HEK293 (cell line): ENCODE results near the gene PLEKHM2.

Source experiments
- ZNF549 ChIP-seq: fragments of 450-650 bp; IDR thresholded peaks from 2 replicates; pipeline ENCODE4 v1.5.1; 2018; ENCODE audit warnings: missing biosample characterization, missing genetic modification characterization, mild to moderate bottlenecking, inconsistent platforms, moderate library complexity
- ZNF585B ChIP-seq: fragments of 450-650 bp; formaldehyde crosslinking; IDR thresholded peaks from 2 replicates; pipeline ENCODE4 v1.5.1; 2016; ENCODE audit warnings: missing biosample characterization, missing genetic modification characterization
- TF ChIP-seq, protein P1 (sequence below): sonication (generic); formaldehyde crosslinking; IDR thresholded peaks from 2 replicates; pipeline ENCODE4 v1.8.1; 2022; ENCODE audit warnings: mild to moderate bottlenecking, moderate library complexity, missing genetic modification reagents
- TF ChIP-seq, protein P2 (sequence below): fragments of 450-650 bp; formaldehyde crosslinking; IDR thresholded peaks from 2 replicates; pipeline ENCODE4 v1.5.1; 2016; ENCODE audit warnings: missing biosample characterization, missing genetic modification characterization

DNA sequence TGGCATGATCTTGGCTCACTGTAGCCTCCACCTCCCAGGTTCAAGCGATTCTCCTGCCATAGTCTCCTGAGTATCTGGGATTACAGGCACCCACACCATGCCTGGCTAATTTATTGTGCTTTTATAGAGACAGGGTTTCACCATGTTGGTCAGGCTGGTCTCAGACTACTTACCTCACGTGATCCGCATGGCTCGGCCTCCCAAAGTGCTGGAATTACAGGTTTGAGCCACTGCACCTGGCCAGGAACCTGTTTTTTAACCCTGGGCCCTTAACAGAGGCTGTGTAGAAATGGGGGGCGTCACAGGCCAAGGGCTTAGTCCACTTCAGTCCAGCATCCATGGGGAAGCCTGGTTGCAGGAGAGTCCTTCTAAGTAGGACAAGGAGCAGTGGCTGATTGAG, 83.8 kb downstream of the PLEKHM2 start:
- TF ChIP-seq ZNF585B (tag by site-specific recombination) (no peak), ZNF549 (tag by site-specific recombination) (no peak)
- TF ChIP-seq, protein P1, sequence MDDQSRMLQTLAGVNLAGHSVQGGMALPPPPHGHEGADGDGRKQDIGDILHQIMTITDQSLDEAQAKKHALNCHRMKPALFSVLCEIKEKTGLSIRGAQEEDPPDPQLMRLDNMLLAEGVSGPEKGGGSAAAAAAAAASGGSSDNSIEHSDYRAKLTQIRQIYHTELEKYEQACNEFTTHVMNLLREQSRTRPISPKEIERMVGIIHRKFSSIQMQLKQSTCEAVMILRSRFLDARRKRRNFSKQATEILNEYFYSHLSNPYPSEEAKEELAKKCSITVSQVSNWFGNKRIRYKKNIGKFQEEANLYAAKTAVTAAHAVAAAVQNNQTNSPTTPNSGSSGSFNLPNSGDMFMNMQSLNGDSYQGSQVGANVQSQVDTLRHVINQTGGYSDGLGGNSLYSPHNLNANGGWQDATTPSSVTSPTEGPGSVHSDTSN (CRISPR knock-in tag), result no peak
- TF ChIP-seq, protein P2, sequence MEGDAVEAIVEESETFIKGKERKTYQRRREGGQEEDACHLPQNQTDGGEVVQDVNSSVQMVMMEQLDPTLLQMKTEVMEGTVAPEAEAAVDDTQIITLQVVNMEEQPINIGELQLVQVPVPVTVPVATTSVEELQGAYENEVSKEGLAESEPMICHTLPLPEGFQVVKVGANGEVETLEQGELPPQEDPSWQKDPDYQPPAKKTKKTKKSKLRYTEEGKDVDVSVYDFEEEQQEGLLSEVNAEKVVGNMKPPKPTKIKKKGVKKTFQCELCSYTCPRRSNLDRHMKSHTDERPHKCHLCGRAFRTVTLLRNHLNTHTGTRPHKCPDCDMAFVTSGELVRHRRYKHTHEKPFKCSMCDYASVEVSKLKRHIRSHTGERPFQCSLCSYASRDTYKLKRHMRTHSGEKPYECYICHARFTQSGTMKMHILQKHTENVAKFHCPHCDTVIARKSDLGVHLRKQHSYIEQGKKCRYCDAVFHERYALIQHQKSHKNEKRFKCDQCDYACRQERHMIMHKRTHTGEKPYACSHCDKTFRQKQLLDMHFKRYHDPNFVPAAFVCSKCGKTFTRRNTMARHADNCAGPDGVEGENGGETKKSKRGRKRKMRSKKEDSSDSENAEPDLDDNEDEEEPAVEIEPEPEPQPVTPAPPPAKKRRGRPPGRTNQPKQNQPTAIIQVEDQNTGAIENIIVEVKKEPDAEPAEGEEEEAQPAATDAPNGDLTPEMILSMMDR (tag by site-specific recombination), result no peak
